MM.1S (cell line): ENCODE measurements around the gene ADAMTS18.

Experiments used
- DNase-seq: peaks from one replicate; pipeline ENCODE4 v3.0.0-alpha.2; 2015
- H2AFZ ChIP-seq: fragments of 300-600 bp; sonication (generic); 2 replicates; pipeline ENCODE4 v1.6.0; 2016; ENCODE audit warnings: antibody characterized with exemption, low read length
- H3F3A ChIP-seq: fragments of 300-600 bp; sonication (generic); 2 replicates; pipeline ENCODE4 v1.6.1; 2016; ENCODE audit warnings: mild to moderate bottlenecking, antibody characterized with exemption, low read length, moderate library complexity, mixed read lengths; ENCODE audit not compliant: insufficient read depth
- H3K27ac ChIP-seq: fragments of 300-600 bp; sonication (generic); 2 replicates; pipeline ENCODE4 v1.5.1; 2016; ENCODE audit warnings: mild to moderate bottlenecking, low read length
- H3K27me3 ChIP-seq: fragments of 300-600 bp; sonication (generic); replicated peaks from 2 replicates; pipeline ENCODE4 v1.6.0; 2016; ENCODE audit warnings: low read length; ENCODE audit not compliant: insufficient read depth
- H3K36me3 ChIP-seq: fragments of 300-600 bp; sonication (generic); replicated peaks from 2 replicates; pipeline ENCODE4 v1.6.1; 2016; ENCODE audit warnings: mild to moderate bottlenecking, low read length, mixed read lengths; ENCODE audit not compliant: insufficient read depth
- H3K4me1 ChIP-seq: fragments of 300-600 bp; sonication (generic); 2 replicates; pipeline ENCODE4 v1.6.1; 2016; ENCODE audit warnings: low read length, mixed read lengths
- H3K4me2 ChIP-seq: fragments of 300-600 bp; sonication (generic); 2 replicates; pipeline ENCODE4 v1.6.0; 2016; ENCODE audit warnings: low read depth, low read length
- H3K4me3 ChIP-seq: fragments of 300-600 bp; sonication (generic); 2 replicates; pipeline ENCODE4 v1.5.1; 2016; ENCODE audit warnings: low read length, mixed read lengths
- H3K79me2 ChIP-seq: fragments of 300-600 bp; sonication (generic); 2 replicates; pipeline ENCODE4 v1.6.1; 2016; ENCODE audit warnings: mixed run types, low read length, mixed read lengths
- H3K9ac ChIP-seq: fragments of 300-600 bp; sonication (generic); 2 replicates; pipeline ENCODE4 v1.6.1; 2016; ENCODE audit warnings: low read length, mixed read lengths
- H3K9me2 ChIP-seq: fragments of 300-600 bp; sonication (generic); replicated peaks from 2 replicates; pipeline ENCODE4 v1.6.1; 2016; ENCODE audit warnings: mild to moderate bottlenecking, low read length, mixed read lengths; ENCODE audit not compliant: insufficient read depth
- H3K9me3 ChIP-seq: fragments of 300-600 bp; sonication (generic); replicated peaks from 2 replicates; pipeline ENCODE4 v1.6.1; 2016; ENCODE audit warnings: mild to moderate bottlenecking, low read length, mixed read lengths; ENCODE audit not compliant: insufficient read depth
- H4K20me1 ChIP-seq: fragments of 300-600 bp; sonication (generic); 2 replicates; pipeline ENCODE4 v1.6.1; 2016; ENCODE audit warnings: mild to moderate bottlenecking, low read length, moderate library complexity, mixed read lengths; ENCODE audit not compliant: insufficient read depth
- EZH2 ChIP-seq: fragments of 300-600 bp; sonication (generic); optimal IDR thresholded peaks from 2 replicates; pipeline ENCODE3; 2017; ENCODE audit warnings: low read depth, mild to moderate bottlenecking, antibody characterized with exemption, low read length, mixed read lengths
- EZH2phosphoT487 ChIP-seq: fragments of 300-600 bp; sonication (generic); IDR thresholded peaks from 2 replicates; pipeline ENCODE4 v1.6.1; 2018; ENCODE audit warnings: antibody characterized with exemption, low read length
- TF ChIP-seq, protein P1 (sequence below): fragments of 300-600 bp; sonication (generic); IDR thresholded peaks from 2 replicates; pipeline ENCODE4 v1.5.1; 2016; ENCODE audit warnings: antibody characterized with exemption, low read length, mixed read lengths

ADAMTS18 gene

GRCh38 chr16:77344341-77344740, 90.5 kb downstream of the ADAMTS18 start:
- no peaks in the 10 kb centered on the region for H3K79me2 ChIP-seq
- H3K9ac ChIP-seq: no peak overlapping the region
- H3K27ac ChIP-seq: no peak overlapping the region
- TF ChIP-seq EZH2phosphoT487 (no peak), EZH2 (no peak)
- TF ChIP-seq, protein P1, sequence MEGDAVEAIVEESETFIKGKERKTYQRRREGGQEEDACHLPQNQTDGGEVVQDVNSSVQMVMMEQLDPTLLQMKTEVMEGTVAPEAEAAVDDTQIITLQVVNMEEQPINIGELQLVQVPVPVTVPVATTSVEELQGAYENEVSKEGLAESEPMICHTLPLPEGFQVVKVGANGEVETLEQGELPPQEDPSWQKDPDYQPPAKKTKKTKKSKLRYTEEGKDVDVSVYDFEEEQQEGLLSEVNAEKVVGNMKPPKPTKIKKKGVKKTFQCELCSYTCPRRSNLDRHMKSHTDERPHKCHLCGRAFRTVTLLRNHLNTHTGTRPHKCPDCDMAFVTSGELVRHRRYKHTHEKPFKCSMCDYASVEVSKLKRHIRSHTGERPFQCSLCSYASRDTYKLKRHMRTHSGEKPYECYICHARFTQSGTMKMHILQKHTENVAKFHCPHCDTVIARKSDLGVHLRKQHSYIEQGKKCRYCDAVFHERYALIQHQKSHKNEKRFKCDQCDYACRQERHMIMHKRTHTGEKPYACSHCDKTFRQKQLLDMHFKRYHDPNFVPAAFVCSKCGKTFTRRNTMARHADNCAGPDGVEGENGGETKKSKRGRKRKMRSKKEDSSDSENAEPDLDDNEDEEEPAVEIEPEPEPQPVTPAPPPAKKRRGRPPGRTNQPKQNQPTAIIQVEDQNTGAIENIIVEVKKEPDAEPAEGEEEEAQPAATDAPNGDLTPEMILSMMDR: no peak
- no peaks in the 10 kb centered on the region for H3K4me1 ChIP-seq
- no peak overlapping the region for H3K4me2 ChIP-seq
- H3K9me3 ChIP-seq: no peaks in the 10 kb centered on the region
- no peaks in the 10 kb centered on the region for H3K27me3 ChIP-seq
- no peak for DNase-seq
- no peak overlapping the region for H3K4me3 ChIP-seq
- H2AFZ ChIP-seq: no peak overlapping the region
- H3F3A ChIP-seq: no peaks in the 10 kb centered on the region
- H3K9me2 ChIP-seq: no peaks in the 10 kb centered on the region
- no peaks in the 10 kb centered on the region for H4K20me1 ChIP-seq
- no peaks in the 10 kb centered on the region for H3K36me3 ChIP-seq

GRCh38 chr16:77336637-77337036, 98.2 kb downstream of the ADAMTS18 start:
- Histone ChIP-seq H2AFZ (no peak overlapping the region), H3K4me3 (no peak overlapping the region), H3K9me2 (no peaks in the 10 kb centered on the region), H3K9ac (no peak overlapping the region), H3K4me1 (no peaks in the 10 kb centered on the region), H3K4me2 (no peak overlapping the region), H4K20me1 (no peaks in the 10 kb centered on the region), H3K79me2 (no peaks in the 10 kb centered on the region), H3K27me3 (no peaks in the 10 kb centered on the region), H3K27ac (no peak overlapping the region), H3K36me3 (no peaks in the 10 kb centered on the region), H3K9me3 (no peaks in the 10 kb centered on the region), H3F3A (no peaks in the 10 kb centered on the region)
- DNase-seq: no peak
- no peak for TF ChIP-seq EZH2
- no peak for TF ChIP-seq EZH2phosphoT487
- TF ChIP-seq, protein P1: no peak

GRCh38 chr16:77335652-77336234, 99.1 kb downstream of the ADAMTS18 start:
- H3F3A ChIP-seq: no peaks in the 10 kb centered on the region
- no peaks in the 10 kb centered on the region for H3K9me3 ChIP-seq
- no peaks in the 10 kb centered on the region for H3K9me2 ChIP-seq
- H3K79me2 ChIP-seq: no peaks in the 10 kb centered on the region
- H4K20me1 ChIP-seq: no peaks in the 10 kb centered on the region
- H3K9ac ChIP-seq: no peak overlapping the region
- H3K27ac ChIP-seq: no peak overlapping the region
- no peak overlapping the region for H3K4me3 ChIP-seq
- no peaks in the 10 kb centered on the region for H3K4me1 ChIP-seq
- H3K36me3 ChIP-seq: no peaks in the 10 kb centered on the region
- no peak for DNase-seq
- TF ChIP-seq EZH2: no peak
- TF ChIP-seq EZH2phosphoT487: no peak
- TF ChIP-seq, protein P1: no peak
- H2AFZ ChIP-seq: no peak overlapping the region
- H3K27me3 ChIP-seq: no peaks in the 10 kb centered on the region
- H3K4me2 ChIP-seq: no peak overlapping the region
